Measurements from ENCODE around the gene NT5DC2.

GRCh38 chr3:52479877-52480575 lies 53.6 kb downstream of the NT5DC2 start:
- TF ChIP-seq CTCF (IDR thresholded peaks at IDR 0.05) (no peak), POLR2AphosphoS5 (IDR thresholded peaks at IDR 0.05) (no peak)
